ENCODE results near the gene CD2AP. TPM values are rescaled to one million over a fixed set of nuclear protein-coding genes. Genes with fewer than 3 reads are reported as not detected.
A peak's percentile ranks its signal among the peaks of the same experiment; 100 is the strongest.
"Not testable (repeated sequence)": the region's sequence is repeated elsewhere in the genome, so short reads cannot be mapped to it uniquely, and the experiment has no call there.

Gene CD2AP, protein sequence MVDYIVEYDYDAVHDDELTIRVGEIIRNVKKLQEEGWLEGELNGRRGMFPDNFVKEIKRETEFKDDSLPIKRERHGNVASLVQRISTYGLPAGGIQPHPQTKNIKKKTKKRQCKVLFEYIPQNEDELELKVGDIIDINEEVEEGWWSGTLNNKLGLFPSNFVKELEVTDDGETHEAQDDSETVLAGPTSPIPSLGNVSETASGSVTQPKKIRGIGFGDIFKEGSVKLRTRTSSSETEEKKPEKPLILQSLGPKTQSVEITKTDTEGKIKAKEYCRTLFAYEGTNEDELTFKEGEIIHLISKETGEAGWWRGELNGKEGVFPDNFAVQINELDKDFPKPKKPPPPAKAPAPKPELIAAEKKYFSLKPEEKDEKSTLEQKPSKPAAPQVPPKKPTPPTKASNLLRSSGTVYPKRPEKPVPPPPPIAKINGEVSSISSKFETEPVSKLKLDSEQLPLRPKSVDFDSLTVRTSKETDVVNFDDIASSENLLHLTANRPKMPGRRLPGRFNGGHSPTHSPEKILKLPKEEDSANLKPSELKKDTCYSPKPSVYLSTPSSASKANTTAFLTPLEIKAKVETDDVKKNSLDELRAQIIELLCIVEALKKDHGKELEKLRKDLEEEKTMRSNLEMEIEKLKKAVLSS
- 10 to 100 TPM; 35.0 to 35.7 TPM for total RNA-seq

DNA sequence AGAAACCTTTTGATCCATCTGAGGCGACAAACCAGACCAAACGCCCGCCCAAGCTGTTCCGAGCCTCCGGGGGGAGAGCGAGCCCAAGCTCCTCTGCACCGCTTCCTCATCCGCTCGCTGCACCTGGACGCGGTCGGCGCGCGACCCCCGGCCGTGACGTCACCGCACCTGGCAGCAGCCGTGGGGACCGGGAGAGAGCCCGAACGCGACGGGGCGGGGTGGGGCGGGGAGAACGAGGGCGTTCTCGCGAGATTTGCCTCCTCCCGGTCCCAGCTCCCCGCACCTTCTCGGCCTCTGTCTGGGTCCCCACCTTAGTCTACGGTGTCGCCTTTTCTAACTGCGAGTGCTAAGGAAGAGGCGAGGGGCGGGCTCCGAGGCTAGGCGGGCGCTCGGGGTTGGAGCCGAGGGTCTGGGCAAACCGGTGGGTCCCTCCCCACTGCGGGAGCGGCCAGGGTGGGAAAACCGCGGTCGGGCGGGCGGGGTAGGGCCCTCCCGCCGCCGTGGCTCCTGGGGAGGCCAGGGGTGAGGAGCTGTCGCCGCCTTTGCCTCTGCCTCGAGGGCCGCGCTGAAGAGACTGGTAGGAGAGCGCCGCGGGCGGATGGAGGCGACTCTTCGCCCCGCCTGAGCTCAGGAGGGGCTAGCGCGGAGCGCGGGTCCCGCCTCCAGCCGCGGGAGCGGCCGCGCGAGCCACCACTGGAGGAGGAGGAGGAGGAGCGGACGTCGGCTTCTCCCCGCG, at the start of gene CD2AP:
TSS of gene CD2AP (plus strand) at position 293 of the 736 bp plus-strand sequence. CDS start 456 bp downstream, outside the sequence.
- Mint-ChIP-seq H3K4me1 (peaks cover 31% of the 10 kb centered on the region), H3K36me3 (peaks cover 2% of the 10 kb centered on the region), H3K27me3 (no peaks in the 10 kb centered on the region), H3K9me3 (no peaks in the 10 kb centered on the region), H3K27ac (peak within 1 kb of the TSS; percentile 96), H3K4me3 (peak within 1 kb of the TSS; percentile 99)
- DNase-seq, result peak; percentile 90

DNA sequence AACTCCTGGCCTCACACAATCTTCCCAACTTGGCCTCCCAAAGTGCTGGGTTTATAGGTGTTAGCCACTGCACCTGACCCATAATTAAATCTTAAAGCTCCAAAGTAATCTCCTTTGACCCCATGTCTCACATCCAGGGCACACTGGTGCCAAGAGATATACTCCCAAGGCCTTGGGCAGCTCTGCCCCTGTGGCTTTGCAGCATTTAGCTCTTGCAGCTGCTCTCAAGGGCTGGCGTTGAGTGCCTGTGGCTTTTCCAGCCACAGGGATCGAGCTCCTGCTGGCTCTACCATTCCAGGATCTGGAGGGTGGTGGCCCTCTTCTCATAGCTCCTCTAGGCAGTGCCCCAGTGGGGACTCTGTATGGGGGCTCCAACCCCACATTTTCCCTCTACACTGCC, 49.3 kb upstream of the CD2AP start:
- peaks cover 2% of the 10 kb centered on the region for H3K36me3 Mint-ChIP-seq
- peaks cover 20% of the 10 kb centered on the region for H3K9me3 Mint-ChIP-seq
- H3K27me3 Mint-ChIP-seq, result no peaks in the 10 kb centered on the region
- H3K4me1 Mint-ChIP-seq, result peaks cover 2% of the 10 kb centered on the region
- no peak for DNase-seq
- H3K27ac Mint-ChIP-seq, result no peak overlapping the region
- H3K4me3 Mint-ChIP-seq, result no peak overlapping the region

DNA sequence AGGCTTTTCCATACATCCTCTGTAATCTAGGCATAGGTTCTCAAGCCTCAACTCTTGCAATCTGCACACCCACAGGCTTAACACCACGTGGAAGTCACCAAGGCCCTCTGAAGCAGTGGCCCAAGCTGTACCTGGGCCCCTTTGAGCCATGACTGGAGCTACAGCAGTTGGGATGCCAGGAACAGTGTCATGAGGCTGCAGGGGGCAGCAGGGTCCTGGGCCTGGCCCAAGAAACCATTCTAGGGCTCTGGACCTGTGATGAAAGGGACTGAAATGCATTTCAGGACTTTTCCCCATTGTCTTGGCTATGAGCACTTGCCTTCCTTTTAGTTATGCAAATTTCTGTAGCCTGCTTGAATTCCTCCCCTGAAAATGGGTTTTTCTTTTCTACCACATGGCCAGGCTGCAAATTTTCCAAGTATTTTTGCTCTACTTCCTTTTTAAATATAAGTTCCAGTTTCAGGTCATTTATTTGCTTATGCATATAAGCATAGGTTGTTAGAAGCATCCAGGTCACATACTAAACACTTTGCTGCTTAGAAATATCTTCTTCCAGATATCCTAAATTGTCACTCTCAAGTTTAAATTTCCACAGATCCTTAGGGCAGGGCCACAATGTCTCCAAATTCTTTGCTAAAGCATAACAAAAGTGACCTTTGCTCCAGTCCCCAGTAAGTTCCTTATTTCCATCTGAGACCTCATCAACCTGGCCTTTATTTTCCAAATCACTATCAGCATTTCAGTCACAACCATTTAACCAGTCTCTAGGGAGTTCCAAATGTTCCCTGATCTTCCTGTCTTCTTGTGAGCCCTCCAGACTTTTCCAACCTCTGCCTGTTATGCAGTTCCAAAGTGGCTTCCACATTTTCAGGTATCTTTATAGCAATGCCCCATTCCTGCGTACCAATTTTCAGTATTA, 48.6 kb upstream of the CD2AP start:
- no peak for DNase-seq
- Mint-ChIP-seq H3K27me3 (no peaks in the 10 kb centered on the region), H3K27ac (no peak overlapping the region), H3K36me3 (peaks cover 2% of the 10 kb centered on the region), H3K4me3 (no peak overlapping the region), H3K9me3 (peaks cover 20% of the 10 kb centered on the region), H3K4me1 (peaks cover 2% of the 10 kb centered on the region)

DNA sequence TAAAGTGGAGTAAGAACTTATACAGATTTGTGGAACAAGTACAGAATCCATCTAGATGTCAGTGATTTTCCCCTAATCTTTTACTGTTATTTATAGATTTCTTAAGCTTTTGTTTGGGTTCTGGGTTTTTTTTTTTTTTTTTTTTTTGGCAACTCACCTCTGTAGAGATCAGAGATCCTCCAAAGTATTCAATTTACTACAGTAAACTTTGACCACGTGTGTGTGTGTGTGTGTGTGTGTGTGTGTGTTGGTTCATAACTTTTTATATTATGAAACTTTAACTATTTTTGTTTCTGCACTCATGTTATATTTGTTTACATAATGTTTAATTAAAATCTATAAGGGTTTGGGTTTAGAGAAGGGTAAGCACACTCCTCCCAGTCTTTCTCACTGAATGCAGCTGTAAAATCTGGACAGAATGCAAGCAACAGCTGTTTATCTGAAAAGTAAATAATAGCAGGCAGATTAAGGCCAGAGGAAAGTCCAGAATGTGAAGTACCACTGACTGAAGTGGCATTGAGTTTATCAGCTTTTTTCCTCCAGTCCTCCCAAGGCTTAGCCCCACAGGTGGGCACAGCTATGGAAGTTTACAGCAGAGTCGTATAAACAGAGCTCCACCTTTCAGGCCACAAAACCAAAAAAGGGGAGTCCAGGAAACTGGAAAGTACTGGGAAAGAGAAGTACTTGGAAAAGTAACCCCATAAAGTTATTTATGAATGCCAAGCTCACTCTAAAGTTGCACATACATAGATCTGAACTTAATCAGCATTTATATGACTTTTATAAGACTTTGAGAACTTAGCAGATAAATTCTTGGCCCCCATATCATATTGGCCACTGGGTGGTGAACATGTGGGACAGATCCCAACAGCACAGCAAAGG, 43.0 kb upstream of the CD2AP start:
- Mint-ChIP-seq H3K4me3 (no peak overlapping the region), H3K4me1 (no peaks in the 10 kb centered on the region), H3K36me3 (peaks cover 1% of the 10 kb centered on the region), H3K27ac (no peak overlapping the region), H3K9me3 (peaks cover 16% of the 10 kb centered on the region), H3K27me3 (no peaks in the 10 kb centered on the region)
- no peak for DNase-seq

DNA sequence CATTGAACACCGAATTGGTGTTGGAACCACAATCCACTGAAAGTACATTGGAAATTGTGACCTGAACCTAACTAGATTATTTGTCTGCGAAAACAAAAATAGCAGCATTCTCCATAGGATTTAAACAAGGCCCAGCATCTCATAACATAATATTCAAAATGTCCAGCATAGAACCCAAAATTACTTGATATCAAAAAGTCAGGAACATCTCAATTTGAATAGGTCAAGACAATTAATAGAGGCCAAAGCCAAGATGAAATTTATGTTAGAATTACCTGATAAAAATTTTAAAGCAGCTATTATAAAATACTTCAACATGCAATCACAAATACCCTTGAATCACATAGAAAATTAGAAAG, 42.4 kb upstream of the CD2AP start:
- H3K9me3 Mint-ChIP-seq, result peaks cover 12% of the 10 kb centered on the region
- H3K27ac Mint-ChIP-seq, result no peak overlapping the region
- H3K27me3 Mint-ChIP-seq, result no peaks in the 10 kb centered on the region
- H3K36me3 Mint-ChIP-seq, result no peaks in the 10 kb centered on the region
- no peaks in the 10 kb centered on the region for H3K4me1 Mint-ChIP-seq
- DNase-seq, result no peak
- no peak overlapping the region for H3K4me3 Mint-ChIP-seq

DNA sequence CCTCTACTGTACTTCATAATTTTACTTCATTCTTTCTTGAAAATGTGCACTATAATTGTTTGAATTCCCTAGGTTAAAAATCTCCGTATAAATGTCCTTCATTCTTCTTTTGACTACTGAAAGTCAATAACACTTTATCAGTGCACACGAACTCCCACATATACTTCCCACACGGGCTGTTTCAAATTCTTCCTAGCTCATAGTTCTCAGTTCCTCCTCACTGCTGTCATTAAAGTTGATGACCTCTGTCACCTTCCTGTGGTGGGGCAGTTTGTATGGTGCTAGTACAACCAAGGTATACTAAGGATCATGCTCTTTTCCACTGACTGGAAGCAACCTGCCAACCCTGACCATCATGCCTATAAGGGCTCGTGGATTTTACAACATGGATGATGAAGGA, 40.0 kb upstream of the CD2AP start:
- DNase-seq, result no peak
- Mint-ChIP-seq H3K36me3 (no peaks in the 10 kb centered on the region), H3K4me3 (no peak overlapping the region), H3K27ac (no peak overlapping the region), H3K4me1 (no peaks in the 10 kb centered on the region), H3K9me3 (no peaks in the 10 kb centered on the region), H3K27me3 (no peaks in the 10 kb centered on the region)

DNA sequence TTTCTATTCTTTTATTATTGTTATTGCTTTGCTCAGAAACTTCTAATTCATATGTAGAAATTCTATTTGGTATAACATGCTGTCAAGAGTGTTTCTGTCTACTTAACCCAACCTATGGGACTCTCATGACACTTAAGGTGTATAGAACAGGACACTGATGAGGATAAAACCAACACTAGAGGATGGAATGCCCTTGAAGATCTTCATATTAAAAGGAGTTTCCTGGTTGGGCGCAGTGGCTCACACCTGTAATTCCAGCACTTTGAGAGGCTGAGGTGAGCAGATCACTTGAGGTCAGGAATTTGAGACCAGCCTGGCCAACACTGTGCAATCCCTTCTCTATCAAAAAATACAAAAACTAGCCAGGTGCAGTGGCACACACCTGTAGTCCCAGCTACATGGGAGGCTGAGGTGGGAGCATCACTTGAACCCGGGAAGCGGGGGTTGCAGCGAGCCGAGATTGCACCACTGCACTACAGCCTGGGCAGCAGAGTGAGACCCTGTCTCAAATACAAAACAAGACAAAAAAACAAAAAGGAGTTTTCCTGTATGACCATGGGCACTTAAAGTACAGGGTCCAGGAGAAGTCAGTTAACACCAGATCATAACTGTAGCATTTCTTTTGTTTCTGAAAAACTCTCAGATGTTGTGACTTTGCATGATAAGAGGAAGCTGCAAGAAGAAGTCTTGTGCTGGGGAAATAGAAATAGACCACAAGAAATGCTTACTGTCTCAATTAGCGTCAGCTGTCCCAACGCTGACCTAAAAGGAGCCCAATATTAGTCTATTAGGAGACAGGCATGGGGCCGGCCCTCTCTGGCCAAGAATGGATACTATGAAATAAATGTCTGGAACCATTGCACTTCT, 38.9 kb upstream of the CD2AP start:
- Mint-ChIP-seq H3K4me1 (no peaks in the 10 kb centered on the region), H3K27ac (no peak overlapping the region), H3K27me3 (no peaks in the 10 kb centered on the region), H3K9me3 (no peaks in the 10 kb centered on the region), H3K36me3 (no peaks in the 10 kb centered on the region), H3K4me3 (no peak overlapping the region)
- DNase-seq, result no peak

DNA sequence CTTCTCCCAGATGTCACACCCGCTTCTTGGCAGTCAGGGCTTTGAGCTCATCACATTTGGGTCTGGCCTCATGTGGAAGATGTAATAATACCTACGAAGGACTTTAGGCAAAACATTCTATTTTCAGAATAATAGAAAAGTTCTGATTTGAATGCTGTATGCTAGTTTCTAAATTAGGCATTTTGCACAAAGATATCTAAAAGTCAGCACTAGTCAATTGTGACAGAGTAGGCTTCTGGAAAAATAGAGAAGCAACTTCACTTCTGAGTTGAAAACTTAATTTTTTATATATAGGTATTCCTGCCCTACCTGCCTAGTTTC, 38.3 kb upstream of the CD2AP start:
- Mint-ChIP-seq H3K9me3 (no peaks in the 10 kb centered on the region), H3K36me3 (no peaks in the 10 kb centered on the region), H3K4me1 (no peaks in the 10 kb centered on the region), H3K27ac (no peak overlapping the region), H3K4me3 (no peak overlapping the region), H3K27me3 (no peaks in the 10 kb centered on the region)
- DNase-seq, result no peak

DNA sequence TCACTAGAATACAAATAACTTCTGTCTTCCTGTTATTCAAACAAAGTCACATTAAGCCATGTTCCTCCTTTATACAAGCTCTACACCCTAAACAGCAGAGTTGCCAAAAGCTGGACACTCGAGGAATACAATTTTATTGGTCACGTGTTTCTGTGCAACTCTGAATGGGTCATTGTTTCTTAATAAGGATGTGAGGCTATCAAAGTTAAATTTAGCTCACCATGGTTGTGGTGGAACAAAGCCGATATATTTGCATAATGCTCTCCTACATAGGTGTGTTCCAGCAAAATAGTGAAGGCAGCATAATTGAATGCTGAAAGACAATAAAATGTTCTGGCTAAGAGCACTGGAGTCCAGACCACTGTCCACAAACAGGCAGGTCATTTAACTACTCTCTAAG, 36.9 kb upstream of the CD2AP start:
- no peak for DNase-seq
- H3K27me3 Mint-ChIP-seq, result no peaks in the 10 kb centered on the region
- no peak overlapping the region for H3K27ac Mint-ChIP-seq
- no peaks in the 10 kb centered on the region for H3K4me1 Mint-ChIP-seq
- H3K36me3 Mint-ChIP-seq, result no peaks in the 10 kb centered on the region
- H3K9me3 Mint-ChIP-seq, result peaks cover 1% of the 10 kb centered on the region
- H3K4me3 Mint-ChIP-seq, result no peak overlapping the region

DNA sequence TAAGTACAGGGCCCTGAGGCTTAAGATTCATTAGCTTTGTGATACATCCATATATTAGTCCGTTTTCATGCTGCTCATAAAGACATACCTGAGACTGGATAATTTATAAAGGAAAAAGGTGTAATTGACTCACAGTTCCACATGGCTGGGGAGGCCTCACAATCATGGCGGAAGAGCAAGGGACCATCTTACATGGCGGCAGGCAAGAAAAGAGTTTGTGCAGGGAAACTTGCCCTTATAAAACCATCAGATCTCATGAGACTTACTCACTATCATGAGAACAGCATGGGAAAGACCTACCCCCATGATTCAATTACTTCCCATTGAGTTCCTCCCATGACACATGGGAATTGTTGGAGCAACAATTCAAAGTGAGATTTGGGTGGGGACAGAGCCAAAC, 32.6 kb upstream of the CD2AP start:
- H3K4me1 Mint-ChIP-seq, DNase-seq, H3K36me3 Mint-ChIP-seq, H3K4me3 Mint-ChIP-seq, H3K27ac Mint-ChIP-seq, H3K9me3 Mint-ChIP-seq, H3K27me3 Mint-ChIP-seq: not testable (repeated sequence)

DNA sequence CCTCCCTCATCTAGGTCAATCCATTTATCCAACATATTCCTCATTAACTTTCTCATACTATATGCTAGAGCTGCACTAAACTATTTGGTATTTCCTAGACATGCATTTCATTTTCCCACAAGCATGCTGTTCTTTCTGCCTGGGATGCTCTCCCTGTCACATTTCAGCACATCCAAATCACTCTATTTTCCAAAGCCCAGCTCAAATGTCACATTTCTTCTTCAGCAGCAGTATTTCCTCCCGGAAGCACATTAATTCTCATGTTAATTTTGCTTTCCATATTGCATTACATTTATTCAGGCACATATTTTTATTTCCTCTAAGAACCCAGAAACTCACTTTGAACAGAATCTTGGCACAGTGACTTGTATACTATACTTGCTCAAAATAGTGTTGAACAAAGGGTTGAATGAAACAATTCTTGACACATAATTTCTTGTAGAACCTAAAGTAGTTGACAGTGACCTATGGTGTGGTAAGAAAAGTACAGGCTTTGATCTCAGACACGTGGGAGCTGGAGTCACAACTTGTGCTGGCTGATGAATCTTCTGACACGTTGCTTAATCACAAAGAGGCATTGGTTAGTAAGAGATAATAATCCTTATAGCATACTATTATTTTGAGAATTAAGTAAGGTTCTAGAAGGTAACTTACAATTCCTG, 30.8 kb upstream of the CD2AP start:
- H3K36me3 Mint-ChIP-seq, result no peaks in the 10 kb centered on the region
- peaks cover 3% of the 10 kb centered on the region for H3K9me3 Mint-ChIP-seq
- DNase-seq, result peak; percentile 8
- no peak overlapping the region for H3K4me3 Mint-ChIP-seq
- peaks cover 10% of the 10 kb centered on the region for H3K4me1 Mint-ChIP-seq
- H3K27ac Mint-ChIP-seq, result peak overlapping the region; percentile 7
- no peaks in the 10 kb centered on the region for H3K27me3 Mint-ChIP-seq

DNA sequence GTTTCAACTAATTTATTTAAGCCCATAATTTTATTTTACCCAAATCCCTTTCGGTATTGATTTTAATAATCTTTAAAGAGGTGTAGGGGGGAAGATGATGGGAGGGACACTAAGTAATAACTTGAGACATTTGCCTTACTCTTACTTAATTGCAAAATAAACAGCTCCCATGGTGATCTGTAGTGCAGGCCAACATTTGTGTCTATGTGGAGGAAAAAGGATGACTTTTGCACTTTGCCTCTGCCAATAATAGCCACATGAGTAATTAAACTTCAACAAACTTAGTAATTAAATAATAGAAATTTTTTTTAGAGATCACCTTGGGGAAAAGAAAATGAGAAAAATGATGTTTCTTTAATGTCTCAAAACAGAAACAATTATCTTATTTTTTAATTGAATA, 29.9 kb upstream of the CD2AP start:
- H3K9me3 Mint-ChIP-seq, result peaks cover 3% of the 10 kb centered on the region
- H3K27me3 Mint-ChIP-seq, result no peaks in the 10 kb centered on the region
- H3K36me3 Mint-ChIP-seq, result no peaks in the 10 kb centered on the region
- DNase-seq, result no peak
- H3K4me1 Mint-ChIP-seq, result peaks cover 10% of the 10 kb centered on the region
- H3K4me3 Mint-ChIP-seq, result no peak overlapping the region
- no peak overlapping the region for H3K27ac Mint-ChIP-seq

DNA sequence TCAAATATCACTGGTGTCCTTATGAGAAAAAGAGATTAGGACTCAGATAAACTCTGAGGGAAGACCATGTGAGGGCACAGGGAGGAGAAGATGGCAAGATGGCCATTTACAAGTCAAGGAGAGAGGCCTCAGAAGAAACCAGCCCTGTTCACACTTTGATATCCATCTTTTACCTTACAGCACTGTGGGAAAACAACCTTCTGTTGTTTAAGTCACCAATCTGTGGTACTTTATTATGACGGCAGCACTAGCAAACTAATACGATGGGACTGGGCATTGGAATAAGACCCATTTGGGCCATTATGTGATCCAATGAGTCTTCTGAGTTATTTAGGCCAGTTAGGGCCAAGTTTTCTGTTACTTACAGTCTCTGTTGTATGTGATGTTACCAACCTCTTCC, 26.4 kb upstream of the CD2AP start:
- Mint-ChIP-seq H3K36me3 (no peaks in the 10 kb centered on the region), H3K4me1 (peaks cover 10% of the 10 kb centered on the region), H3K27me3 (no peaks in the 10 kb centered on the region), H3K9me3 (no peaks in the 10 kb centered on the region), H3K27ac (no peak overlapping the region), H3K4me3 (no peak overlapping the region)
- DNase-seq, result no peak

All from activated naive CD8-positive, alpha-beta T cell treated with anti-CD3 and anti-CD28 coated beads for 36 hours (primary cell).